Measurements from ENCODE around the gene TRAP1. TPM values are rescaled to one million over a fixed set of nuclear protein-coding genes. Genes with fewer than 3 reads are reported as not detected.

The TRAP1 gene
- total and polyA plus RNA-seq, 4 donors: 78.3 to 148 (median 112) TPM

GRCh38 chr16:3748307-3748706, 31.0 kb upstream of the TRAP1 start:
- Histone ChIP-seq H3K9me3 (ENCODE audit: control insufficient read depth in 4 of 4, low read length in 3 of 4) (no peaks in the 10 kb centered on the region), H3K9ac (ENCODE audit: low read depth in 1 of 2, low read length in 2 of 2) (no peak overlapping the region), H3K27me3 (ENCODE audit: control insufficient read depth in 4 of 4, insufficient read depth in 4 of 4, low read length in 3 of 4) (no peaks in the 10 kb centered on the region), H3K36me3 (ENCODE audit: control insufficient read depth in 4 of 4, insufficient read depth in 3 of 4, low read depth in 1 of 4, low read length in 3 of 4) (peaks cover 5 to 58% (median 33%) of the 10 kb centered on the region in 4 donors), H3K4me3 (ENCODE audit: low read depth in 1 of 3, low read length in 3 of 3) (no peak overlapping the region), H3K27ac (ENCODE audit: low read depth in 1 of 2, low read length in 2 of 2) (no peak overlapping the region), H3K4me1 (ENCODE audit: control insufficient read depth in 4 of 4, insufficient read depth in 4 of 4, low read length in 3 of 4) (peaks cover 0 to 3% (median 0%) of the 10 kb centered on the region in 4 donors)
- TF ChIP-seq, protein P1, sequence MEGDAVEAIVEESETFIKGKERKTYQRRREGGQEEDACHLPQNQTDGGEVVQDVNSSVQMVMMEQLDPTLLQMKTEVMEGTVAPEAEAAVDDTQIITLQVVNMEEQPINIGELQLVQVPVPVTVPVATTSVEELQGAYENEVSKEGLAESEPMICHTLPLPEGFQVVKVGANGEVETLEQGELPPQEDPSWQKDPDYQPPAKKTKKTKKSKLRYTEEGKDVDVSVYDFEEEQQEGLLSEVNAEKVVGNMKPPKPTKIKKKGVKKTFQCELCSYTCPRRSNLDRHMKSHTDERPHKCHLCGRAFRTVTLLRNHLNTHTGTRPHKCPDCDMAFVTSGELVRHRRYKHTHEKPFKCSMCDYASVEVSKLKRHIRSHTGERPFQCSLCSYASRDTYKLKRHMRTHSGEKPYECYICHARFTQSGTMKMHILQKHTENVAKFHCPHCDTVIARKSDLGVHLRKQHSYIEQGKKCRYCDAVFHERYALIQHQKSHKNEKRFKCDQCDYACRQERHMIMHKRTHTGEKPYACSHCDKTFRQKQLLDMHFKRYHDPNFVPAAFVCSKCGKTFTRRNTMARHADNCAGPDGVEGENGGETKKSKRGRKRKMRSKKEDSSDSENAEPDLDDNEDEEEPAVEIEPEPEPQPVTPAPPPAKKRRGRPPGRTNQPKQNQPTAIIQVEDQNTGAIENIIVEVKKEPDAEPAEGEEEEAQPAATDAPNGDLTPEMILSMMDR (IDR thresholded peaks at IDR 0.05; ENCODE audit: low read depth, low read length, missing input control): no peak
- TF ChIP-seq JUND (IDR thresholded peaks at IDR 0.05): no peak
- TF ChIP-seq, protein P2, sequence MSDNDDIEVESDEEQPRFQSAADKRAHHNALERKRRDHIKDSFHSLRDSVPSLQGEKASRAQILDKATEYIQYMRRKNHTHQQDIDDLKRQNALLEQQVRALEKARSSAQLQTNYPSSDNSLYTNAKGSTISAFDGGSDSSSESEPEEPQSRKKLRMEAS (IDR thresholded peaks at IDR 0.05): no peak
- no peak for TF ChIP-seq ZBTB33 (IDR thresholded peaks at IDR 0.05)
- TF ChIP-seq GABPA (IDR thresholded peaks at IDR 0.05 in 1 of 2, conservative IDR thresholded peaks at IDR 0.05 in 1 of 2): no peak
- no peak for TF ChIP-seq EGR1 (IDR thresholded peaks at IDR 0.05; ENCODE audit: low read depth in 2 of 2)
- TF ChIP-seq NR2F2 (IDR thresholded peaks at IDR 0.05): no peak
- no peak for TF ChIP-seq RAD21 (IDR thresholded peaks at IDR 0.05)
- TF ChIP-seq REST (IDR thresholded peaks at IDR 0.05): no peak
- TF ChIP-seq YY1 (IDR thresholded peaks at IDR 0.05): no peak
- TF ChIP-seq FOXA2 (IDR thresholded peaks at IDR 0.05): no peak
- 73% methylated on average over 5 of the region's 5 CpGs for WGBS
- DNase-seq (ENCODE audit: low spot score): no peak

GRCh38 chr16:3745751-3746355, 28.5 kb upstream of the TRAP1 start:
- peaks cover 5 to 66% (median 50%) of the 10 kb centered on the region in 4 donors for H3K36me3 ChIP-seq (ENCODE audit: control insufficient read depth in 4 of 4, insufficient read depth in 3 of 4, low read depth in 1 of 4, low read length in 3 of 4)
- no peaks in the 10 kb centered on the region for H3K9me3 ChIP-seq (ENCODE audit: control insufficient read depth in 4 of 4, low read length in 3 of 4)
- DNase-seq (ENCODE audit: low spot score): no peak
- WGBS: 93% methylated on average over 13 of the region's 13 CpGs
- peaks cover 0 to 5% (median 0%) of the 10 kb centered on the region in 4 donors for H3K4me1 ChIP-seq (ENCODE audit: control insufficient read depth in 4 of 4, insufficient read depth in 4 of 4, low read length in 3 of 4)
- H3K9ac ChIP-seq (ENCODE audit: low read depth in 1 of 2, low read length in 2 of 2): no peak overlapping the region
- no peak overlapping the region for H3K4me3 ChIP-seq (ENCODE audit: low read depth in 1 of 3, low read length in 3 of 3)
- TF ChIP-seq TAF1 (conservative IDR thresholded peaks at IDR 0.05) (no peak), REST (IDR thresholded peaks at IDR 0.05) (no peak)
- TF ChIP-seq, protein P1 (IDR thresholded peaks at IDR 0.05; ENCODE audit: low read depth, low read length, missing input control): no peak
- H3K27me3 ChIP-seq (ENCODE audit: control insufficient read depth in 4 of 4, insufficient read depth in 4 of 4, low read length in 3 of 4): no peaks in the 10 kb centered on the region
- H3K27ac ChIP-seq (ENCODE audit: low read depth in 1 of 2, low read length in 2 of 2): no peak overlapping the region

Measured in liver (tissue), 9 donors.